KMS-11 (cell line): ENCODE measurements around the gene TBC1D9B.

Experiments
- H2AFZ ChIP-seq: fragments of 200-600 bp; sonication (generic); 2 replicates; pipeline ENCODE4 v1.6.1; 2016; ENCODE audit warnings: antibody characterized with exemption, mixed run types, low read depth
- H3K27ac ChIP-seq: fragments of 200-600 bp; sonication (generic); 2 replicates; pipeline ENCODE4 v1.6.1; 2016; ENCODE audit warnings: mild to moderate bottlenecking, mixed run types
- H3K27me3 ChIP-seq: fragments of 200-600 bp; sonication (generic); 2 replicates; pipeline ENCODE4 v1.6.1; 2017; ENCODE audit warnings: mild to moderate bottlenecking, low read depth, mixed run types, moderate library complexity; ENCODE audit not compliant: insufficient read depth
- H3K36me3 ChIP-seq: fragments of 200-600 bp; sonication (generic); 2 replicates; pipeline ENCODE4 v1.6.1; 2017; ENCODE audit warnings: mild to moderate bottlenecking, mixed run types; ENCODE audit not compliant: insufficient read depth
- H3K4me1 ChIP-seq: fragments of 200-600 bp; sonication (generic); 2 replicates; pipeline ENCODE4 v1.6.1; 2016; ENCODE audit warnings: mild to moderate bottlenecking, low read depth, mixed run types; ENCODE audit not compliant: poor library complexity, severe bottlenecking
- H3K4me2 ChIP-seq: fragments of 200-600 bp; sonication (generic); 2 replicates; pipeline ENCODE4 v1.7.0; 2016; ENCODE audit warnings: mild to moderate bottlenecking, mixed run types
- H3K4me3 ChIP-seq: fragments of 200-600 bp; sonication (generic); IDR thresholded peaks from 2 replicates; pipeline ENCODE4 v1.6.1; 2017; ENCODE audit warnings: low read depth, low read length, mixed read lengths; ENCODE audit not compliant: insufficient read depth
- H3K79me2 ChIP-seq: fragments of 200-600 bp; sonication (generic); 2 replicates; pipeline ENCODE4 v1.6.1; 2016; ENCODE audit warnings: low read depth, mixed run types; ENCODE audit not compliant: insufficient read depth
- H3K9ac ChIP-seq: fragments of 200-600 bp; sonication (generic); 2 replicates; pipeline ENCODE4 v1.6.1; 2016; ENCODE audit warnings: mild to moderate bottlenecking, mixed run types
- H4K20me1 ChIP-seq: fragments of 200-600 bp; sonication (generic); 2 replicates; pipeline ENCODE4 v1.6.1; 2016; ENCODE audit warnings: mild to moderate bottlenecking, mixed run types; ENCODE audit not compliant: insufficient read depth
- CTCF ChIP-seq: fragments of 200-600 bp; sonication (generic); conservative IDR thresholded peaks from 2 replicates; pipeline ENCODE4 v1.6.1; 2017; ENCODE audit warnings: low read depth, mild to moderate bottlenecking, antibody characterized with exemption, low read length, moderate library complexity, mixed read lengths

TBC1D9B gene

DNA sequence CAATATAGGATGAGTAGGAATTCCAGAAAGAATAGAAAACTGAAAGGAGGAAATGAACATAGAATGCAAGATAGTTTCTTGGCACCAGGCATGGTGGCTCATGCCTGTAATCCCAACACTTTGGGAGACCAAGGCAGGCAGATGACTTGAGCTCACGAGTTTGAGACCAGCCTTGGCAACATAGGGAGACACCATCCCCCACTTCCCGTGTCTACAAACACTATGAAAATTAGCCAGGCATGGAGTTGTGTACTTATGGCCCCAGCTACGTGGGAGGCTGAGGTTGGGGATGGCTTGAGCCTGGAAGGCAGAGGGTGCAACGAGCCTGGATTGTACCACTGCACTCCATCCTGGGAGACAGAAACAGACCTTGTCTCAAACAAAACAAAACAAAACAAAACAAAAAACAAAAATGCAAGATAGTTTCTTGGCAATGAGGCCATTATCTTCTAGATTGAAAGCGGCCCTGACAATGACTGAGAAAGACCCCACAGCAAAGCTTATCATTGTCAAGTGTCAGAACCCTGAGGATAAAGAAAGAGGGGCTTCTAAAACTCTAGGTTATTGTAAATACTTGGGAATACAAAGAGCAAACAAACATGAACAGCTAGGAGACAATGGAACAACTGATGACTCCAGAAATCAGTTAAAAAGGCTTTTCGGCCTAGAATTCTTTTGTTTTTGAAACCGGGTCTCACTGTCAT is 77.8 kb downstream of the TBC1D9B start:
- Histone ChIP-seq H3K27me3 (no peaks in the 10 kb centered on the region), H3K36me3 (no peaks in the 10 kb centered on the region; the same call in 1 of the 2 replicates), H3K9ac (no peak overlapping the region), H3K4me3 (no peak overlapping the region), H4K20me1 (no peaks in the 10 kb centered on the region), H3K79me2 (no peaks in the 10 kb centered on the region), H3K4me1 (no peaks in the 10 kb centered on the region), H3K4me2 (no peak overlapping the region), H2AFZ (no peak overlapping the region), H3K27ac (no peak overlapping the region)
- TF ChIP-seq CTCF, result no peak

GRCh38 chr5:179828756-179829421 is 78.8 kb downstream of the TBC1D9B start:
- 0 out of 2 replicates have a peak, but pooled peaks cover 6% of the 10 kb centered on the region for H3K79me2 ChIP-seq
- no peak overlapping the region for H3K9ac ChIP-seq
- H4K20me1 ChIP-seq, result no peaks in the 10 kb centered on the region
- no peak overlapping the region for H3K4me2 ChIP-seq
- no peak overlapping the region for H2AFZ ChIP-seq
- no peak overlapping the region for H3K27ac ChIP-seq
- no peak for TF ChIP-seq CTCF
- no peaks in the 10 kb centered on the region; the same call in 1 of the 2 replicates for H3K36me3 ChIP-seq
- H3K4me1 ChIP-seq, result no peaks in the 10 kb centered on the region
- H3K4me3 ChIP-seq, result no peak overlapping the region
- no peaks in the 10 kb centered on the region for H3K27me3 ChIP-seq

- no peaks in the 10 kb centered on the region for H3K4me1 ChIP-seq
- H4K20me1 ChIP-seq, result peaks cover 2% of the 10 kb centered on the region; the same call in 1 of the 2 replicates
- H3K4me3 ChIP-seq, result no peak overlapping the region
- H3K27ac ChIP-seq, result no peak overlapping the region
- H3K79me2 ChIP-seq, result peaks cover 14% of the 10 kb centered on the region
- TF ChIP-seq CTCF, result no peak
- H2AFZ ChIP-seq, result no peak overlapping the region
- H3K27me3 ChIP-seq, result no peaks in the 10 kb centered on the region
- H3K36me3 ChIP-seq, result no peaks in the 10 kb centered on the region; the same call in 1 of the 2 replicates
- H3K4me2 ChIP-seq, result no peak overlapping the region
- no peak overlapping the region for H3K9ac ChIP-seq
Observed at GRCh38 chr5:179827680-179828079, 80.0 kb downstream of the TBC1D9B start.

DNA sequence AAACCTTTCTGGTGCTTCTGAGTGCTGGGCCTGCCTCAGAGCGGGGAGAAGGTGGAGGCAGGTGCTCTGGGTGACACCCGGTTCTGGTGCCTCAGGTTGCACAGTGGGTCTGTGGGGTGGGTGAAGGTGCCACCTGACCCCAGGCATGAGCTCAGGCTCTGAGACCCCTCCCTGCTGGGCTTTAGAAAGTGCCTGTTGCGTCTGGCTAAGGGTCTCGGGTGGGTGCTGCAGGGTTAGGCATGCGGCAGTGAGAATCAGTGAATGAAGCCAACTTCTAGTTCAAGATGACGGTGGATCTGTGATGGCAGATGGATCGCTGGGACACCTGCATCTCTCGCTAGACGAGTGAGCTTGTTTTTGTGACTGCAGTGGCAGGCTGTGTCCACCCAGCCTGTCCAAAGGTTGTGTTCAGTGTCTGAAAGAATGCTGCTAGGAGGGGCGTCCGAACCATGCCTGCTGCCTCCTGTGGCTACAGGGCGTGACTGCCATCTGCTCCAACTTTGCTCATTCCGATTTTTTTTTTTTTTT is 82.0 kb downstream of the TBC1D9B start:
- TF ChIP-seq CTCF, result no peak
- Histone ChIP-seq H3K36me3 (no peaks in the 10 kb centered on the region), H2AFZ (no peak overlapping the region), H3K9ac (no peak overlapping the region), H3K27me3 (no peaks in the 10 kb centered on the region), H3K27ac (no peak overlapping the region), H3K79me2 (peaks cover 31% of the 10 kb centered on the region), H3K4me1 (peaks cover 7% of the 10 kb centered on the region), H3K4me3 (no peak overlapping the region), H4K20me1 (peaks cover 11% of the 10 kb centered on the region; the same call in 1 of the 2 replicates), H3K4me2 (no peak overlapping the region)
